OCI-LY7 (cell line): Measurements from ENCODE around the gene HDAC4. TPM values are rescaled to one million over a fixed set of nuclear protein-coding genes. Genes with fewer than 3 reads are reported as not detected.

Experiments
- BruUV-seq: library from RNA; stranded (reverse); fragments of 400-500 nt; replicated peaks from 2 replicates; lab custom pipeline; 2021; lab: Mats Ljungman, UMichigan
- CTCF ChIA-PET: fragments of 300-600 bp; sonication (Branson Sonifier 250); formaldehyde crosslinking; loops from one replicate; lab custom pipeline; 2022; ENCODE audit warnings: antibody characterized with exemption; ENCODE audit not compliant: unreplicated experiment; lab: Charles Lee
- POLR2A ChIA-PET: fragments of 300-600 bp; sonication (Branson Sonifier 250); formaldehyde crosslinking; loops from one replicate; lab custom pipeline; 2022; ENCODE audit warnings: antibody characterized with exemption; lab: Charles Lee
- DNase-seq: peaks from one replicate; pipeline ENCODE4 v3.0.0-alpha.2; 2015; ENCODE audit warnings: low spot score
- H2AFZ ChIP-seq: fragments of 200-600 bp; sonication (generic), shearing (Covaris generic); 2 replicates; pipeline ENCODE4 v1.6.1; 2014; ENCODE audit warnings: mild to moderate bottlenecking, antibody characterized with exemption, low read length, moderate library complexity
- H3K27ac ChIP-seq: fragments of 200-600 bp; sonication (generic); 2 replicates; pipeline ENCODE4 v1.5.1; 2014; ENCODE audit warnings: mixed run types, low read depth, mild to moderate bottlenecking, moderate library complexity, low read length, inconsistent platforms; ENCODE audit not compliant: poor library complexity, severe bottlenecking
- H3K36me3 ChIP-seq: fragments of 200-600 bp; sonication (generic); 2 replicates; pipeline ENCODE4 v1.6.1; 2014; ENCODE audit warnings: mild to moderate bottlenecking, antibody characterized with exemption, low read length, moderate library complexity, mixed read lengths; ENCODE audit not compliant: insufficient read depth
- H3K4me1 ChIP-seq: fragments of 200-600 bp; sonication (generic); 2 replicates; pipeline ENCODE4 v1.5.1; 2014; ENCODE audit warnings: mild to moderate bottlenecking, low read length; ENCODE audit not compliant: insufficient read depth, poor library complexity, severe bottlenecking
- H3K4me2 ChIP-seq: fragments of 200-600 bp; sonication (generic); 2 replicates; pipeline ENCODE4 v1.6.1; 2014; ENCODE audit warnings: mild to moderate bottlenecking, low read length
- H3K4me3 ChIP-seq: fragments of 200-600 bp; sonication (generic); 2 replicates; pipeline ENCODE4 v1.5.1; 2014; ENCODE audit warnings: mild to moderate bottlenecking, low read depth, low read length; ENCODE audit not compliant: poor library complexity, severe bottlenecking
- H3K79me2 ChIP-seq: fragments of 200-600 bp; sonication (generic); 2 replicates; pipeline ENCODE4 v1.6.1; 2016; ENCODE audit warnings: low read depth, mild to moderate bottlenecking, low read length, moderate library complexity, mixed read lengths; ENCODE audit not compliant: insufficient read depth
- H3K9me2 ChIP-seq: fragments of 200-600 bp; sonication (generic); 2 replicates; pipeline ENCODE4 v1.6.1; 2016; ENCODE audit warnings: mild to moderate bottlenecking, low read length, mixed read lengths; ENCODE audit not compliant: insufficient read depth
- H3K9me3 ChIP-seq: fragments of 200-600 bp; sonication (generic); 2 replicates; pipeline ENCODE4 v1.6.1; 2014; ENCODE audit warnings: mild to moderate bottlenecking, mixed run types, low read length, mixed read lengths
- H4K20me1 ChIP-seq: fragments of 200-600 bp; sonication (generic); 2 replicates; pipeline ENCODE4 v1.6.1; 2014; ENCODE audit warnings: mild to moderate bottlenecking, antibody characterized with exemption, low read length, moderate library complexity, mixed read lengths; ENCODE audit not compliant: insufficient read depth
- CTCF ChIP-seq: fragments of 200-600 bp; sonication (generic); conservative IDR thresholded peaks from 2 replicates; pipeline ENCODE4 v1.5.1; 2014; ENCODE audit warnings: mild to moderate bottlenecking, antibody characterized with exemption, low read length, moderate library complexity, mixed read lengths
- EZH2phosphoT487 ChIP-seq: fragments of 200-600 bp; sonication (generic); IDR thresholded peaks from 2 replicates; pipeline ENCODE4 v1.6.1; 2018; ENCODE audit warnings: low read depth, borderline replicate concordance, mild to moderate bottlenecking, mixed run types, antibody characterized with exemption, low read length, moderate library complexity, mixed read lengths
- intact Hi-C: fragments of 100-400 bp; cut with micrococcal nuclease; formaldehyde crosslinking; loops from one replicate; pipeline ENCODE4 v1.10.0; 2022; ENCODE audit not compliant: unreplicated experiment
- total RNA-seq, 2 experiments: library from RNA; depleted of rRNA in 1 of 2; stranded (reverse); fragments of >200 nt in 1 of 2; shearing (Covaris generic) in 1 of 2; gene quantifications; 2 replicates each; pipeline ENCODE4 v1.2.3, GENCODE V29; 2014 to 2022

Gene HDAC4
- total RNA-seq, 2 experiments from 2014 or later: 10.2 to 20.6 TPM

GRCh38 chr2:239266434-239266766, 134.4 kb downstream of the HDAC4 start:
- Histone ChIP-seq H3K4me3 (no peak overlapping the region), H3K4me1 (peaks cover 35% of the 10 kb centered on the region), H4K20me1 (peaks cover 17% of the 10 kb centered on the region), H3K4me2 (no peak overlapping the region), H2AFZ (no peak overlapping the region), H3K36me3 (no peaks in the 10 kb centered on the region), H3K9me3 (no peaks in the 10 kb centered on the region), H3K27ac (no peak overlapping the region), H3K79me2 (no peaks in the 10 kb centered on the region), H3K9me2 (no peaks in the 10 kb centered on the region)
- no peak for DNase-seq
- POLR2A ChIA-PET: interaction anchor here (0.6 to 1.2 kb wide), 2 partner anchors 12 to 118 kb away, joined by 4 to 5 read pairs; no protein-coding TSS in a partner anchor
- BruUV-seq: no TSS peak
- no peak for TF ChIP-seq EZH2phosphoT487
- TF ChIP-seq CTCF: no peak
- CTCF ChIA-PET: interaction anchor here (0.6 kb wide), 1 partner anchor 135 kb away, joined by 3 read pairs; the partner anchor contains the start of gene HDAC4
- intact Hi-C loops: loop anchor here (2.0 kb wide), 1 partner anchor 134 kb away; the partner anchor contains the start of gene HDAC4

- BruUV-seq: no TSS peak
- no peaks in the 10 kb centered on the region for H3K79me2 ChIP-seq
- no peak overlapping the region for H3K4me2 ChIP-seq
Observed at GRCh38 chr2:239265681-239266433, 135.0 kb downstream of the HDAC4 start.

More at GRCh38 chr2:239265681-239266433, 135.0 kb downstream of the HDAC4 start:
- Histone ChIP-seq H3K9me2 (no peaks in the 10 kb centered on the region), H2AFZ (no peak overlapping the region), H3K4me1 (peaks cover 35% of the 10 kb centered on the region), H3K27ac (no peak overlapping the region), H3K4me3 (no peak overlapping the region), H4K20me1 (peaks cover 17% of the 10 kb centered on the region), H3K36me3 (no peaks in the 10 kb centered on the region), H3K9me3 (no peaks in the 10 kb centered on the region)
- no peak for DNase-seq
- ChIA-PET CTCF (interaction anchor here (0.6 kb wide), 1 partner anchor 135 kb away, joined by 3 read pairs; the partner anchor contains the start of gene HDAC4), POLR2A (interaction anchor here (0.6 to 1.2 kb wide), 2 partner anchors 12 to 119 kb away, joined by 4 to 5 read pairs; no protein-coding TSS in a partner anchor)
- intact Hi-C loops: loop anchor here (2.0 kb wide), 1 partner anchor 135 kb away; the partner anchor contains the start of gene HDAC4
- TF ChIP-seq EZH2phosphoT487 (no peak), CTCF (no peak)
